G401.6 (cell line): ENCODE data around the gene ARID1B.

Source experiments
- FAIRE-seq: peaks from 2 replicates; lab custom pipeline; 2012; peaks lifted over from hg19 to GRCh38; lab: Jason Lieb, UNC

ARID1B gene

GRCh38 chr6:157054531-157054979 lies 277.4 kb downstream of the ARID1B start:
- FAIRE-seq, result no peak

- FAIRE-seq, result no peak
Observed at GRCh38 chr6:157055863-157056262, 278.7 kb downstream of the ARID1B start.

GRCh38 chr6:157056275-157056674 lies 279.1 kb downstream of the ARID1B start:
- no peak for FAIRE-seq

- no peak for FAIRE-seq
Observed at GRCh38 chr6:157058574-157058973, 281.4 kb downstream of the ARID1B start.

GRCh38 chr6:157059781-157060180 lies 282.6 kb downstream of the ARID1B start:
- no peak for FAIRE-seq

- no peak for FAIRE-seq
Observed at GRCh38 chr6:157060440-157060952, 283.3 kb downstream of the ARID1B start.

GRCh38 chr6:157061770-157062594 lies 284.8 kb downstream of the ARID1B start:
- no peak for FAIRE-seq

- FAIRE-seq, result no peak
Observed at GRCh38 chr6:157063176-157063905, 286.2 kb downstream of the ARID1B start.

GRCh38 chr6:157063923-157064322 lies 286.7 kb downstream of the ARID1B start:
- FAIRE-seq, result no peak

- FAIRE-seq, result no peak
Observed at GRCh38 chr6:157064502-157064901, 287.3 kb downstream of the ARID1B start.

- no peak for FAIRE-seq
Observed at GRCh38 chr6:157065366-157065765, 288.2 kb downstream of the ARID1B start.

- no peak for FAIRE-seq
Observed at GRCh38 chr6:157066781-157067491, 289.8 kb downstream of the ARID1B start.

GRCh38 chr6:157067507-157067906 lies 290.3 kb downstream of the ARID1B start:
- FAIRE-seq, result no peak

GRCh38 chr6:157068691-157069324 lies 291.6 kb downstream of the ARID1B start:
- no peak for FAIRE-seq

GRCh38 chr6:157069585-157069984 lies 292.4 kb downstream of the ARID1B start:
- no peak for FAIRE-seq

- no peak for FAIRE-seq
Observed at GRCh38 chr6:157070403-157071107, 293.4 kb downstream of the ARID1B start.

- no peak for FAIRE-seq
Observed at GRCh38 chr6:157072128-157072527, 294.9 kb downstream of the ARID1B start.

GRCh38 chr6:157073596-157073995 lies 296.4 kb downstream of the ARID1B start:
- FAIRE-seq, result no peak

- FAIRE-seq, result no peak
Observed at GRCh38 chr6:157074969-157075368, 297.8 kb downstream of the ARID1B start.

GRCh38 chr6:157075549-157076450 lies 298.6 kb downstream of the ARID1B start:
- peak; percentile 36 for FAIRE-seq
